GM18517 (cell line): ENCODE measurements around the gene SEMA6B.
"Not testable (repeated sequence)": the region's sequence is repeated elsewhere in the genome, so short reads cannot be mapped to it uniquely, and the experiment has no call there.

Experiments
- ATAC-seq: cut with Tn5 transposase; IDR thresholded peaks from one replicate; pipeline ENCODE4 v1.9.1; 2021; ENCODE audit warnings: mild to moderate bottlenecking, moderate library complexity; ENCODE audit not compliant: unreplicated experiment

SEMA6B gene

DNA sequence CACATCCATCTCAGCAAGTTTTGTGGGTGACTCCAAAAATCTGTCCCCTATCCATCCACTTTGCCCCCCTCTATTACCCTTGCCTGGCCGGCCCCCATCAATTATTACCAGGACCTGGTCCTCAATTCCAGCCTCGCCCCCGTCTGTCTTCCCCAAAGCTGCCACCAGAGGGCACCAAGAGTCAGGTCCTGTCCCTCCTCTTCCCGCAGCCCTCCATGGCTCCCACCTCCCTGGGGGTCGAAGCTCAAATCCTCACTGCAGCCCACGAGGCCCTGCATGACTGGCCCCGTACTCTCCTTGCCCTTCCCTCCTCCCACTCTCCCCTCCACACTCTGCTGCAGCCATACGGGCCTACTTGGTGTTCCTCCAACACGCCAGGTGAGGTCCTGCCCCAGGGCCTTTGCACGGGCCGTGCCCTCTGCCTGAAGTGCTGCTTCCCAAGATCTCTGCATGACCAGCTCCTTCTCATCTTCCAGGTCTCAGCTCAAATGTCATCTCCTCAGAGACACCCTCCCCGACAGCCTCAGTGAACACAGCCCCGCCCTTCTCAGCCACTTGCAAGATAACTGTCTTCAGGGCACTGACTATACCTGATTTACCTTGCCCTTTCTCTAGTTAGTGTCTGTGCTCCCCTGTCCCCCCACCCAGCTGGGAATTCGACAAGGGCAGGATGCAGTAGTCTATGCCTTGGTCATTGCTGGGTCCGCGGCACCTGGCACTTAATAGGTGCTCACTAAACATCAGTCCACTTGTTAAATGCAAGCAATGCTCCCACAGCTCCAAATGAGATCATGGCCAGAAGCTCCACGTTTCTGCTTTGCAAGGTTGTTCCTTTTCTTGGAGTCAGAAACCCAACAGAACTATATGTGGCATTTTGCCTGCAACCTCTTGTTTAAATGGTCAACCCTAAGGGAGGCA is 16.8 kb upstream of the SEMA6B start:
- ATAC-seq = no peak

- ATAC-seq = no peak
Observed at GRCh38 chr19:4575267-4576015, 16.0 kb upstream of the SEMA6B start.

DNA sequence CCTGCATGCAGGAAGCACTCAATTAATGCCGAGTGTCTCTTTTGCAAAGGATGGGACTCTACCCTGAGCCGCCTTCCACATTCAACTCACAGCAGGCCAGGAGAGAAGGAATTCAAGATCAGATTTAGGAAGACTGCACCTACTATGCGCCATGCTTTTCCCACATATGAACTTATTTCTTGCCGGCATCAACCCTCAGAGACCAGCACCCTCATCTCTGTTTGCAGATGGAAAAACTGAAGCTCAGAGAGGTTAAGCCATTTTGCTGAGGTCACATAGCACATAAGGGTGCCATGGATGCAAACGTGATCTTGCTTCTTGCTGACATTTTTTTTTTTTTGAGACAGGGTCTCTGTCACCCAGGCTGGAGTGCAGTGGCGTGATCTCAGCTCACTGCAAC is 14.2 kb upstream of the SEMA6B start:
- ATAC-seq = no peak

DNA sequence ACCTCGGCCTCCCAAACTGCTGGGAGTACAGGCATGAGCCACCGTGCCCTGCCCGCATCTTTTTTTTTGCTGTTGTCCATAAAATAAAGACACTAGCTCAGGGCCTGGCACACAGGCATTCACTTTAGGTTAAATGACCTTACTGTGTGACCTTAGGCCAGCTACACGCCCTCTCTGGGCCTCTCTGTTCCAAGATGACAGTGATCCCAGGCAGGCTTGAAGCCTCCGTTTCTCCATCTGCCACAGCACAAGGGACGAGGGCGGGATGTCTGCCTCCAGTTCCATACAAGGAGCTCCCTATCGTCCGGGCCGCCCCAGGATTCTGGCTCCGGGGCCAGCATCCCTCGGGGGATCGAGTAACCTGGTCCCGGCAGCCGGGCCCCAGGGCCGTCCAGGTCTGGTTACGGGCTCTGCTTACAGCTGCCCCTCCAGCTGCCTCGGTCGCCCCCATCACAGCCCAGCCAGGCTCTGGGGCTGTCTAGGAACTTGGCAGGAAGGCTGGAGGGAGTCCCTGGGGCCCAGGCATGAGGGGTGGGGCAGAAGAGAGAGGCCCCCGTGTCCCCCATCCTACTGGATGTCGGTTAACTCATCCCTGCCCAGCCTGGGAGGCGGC is 11.9 kb upstream of the SEMA6B start:
- no peak for ATAC-seq

GRCh38 chr19:4570916-4571304 is 11.4 kb upstream of the SEMA6B start:
- no peak for ATAC-seq

GRCh38 chr19:4570402-4570801 is 10.9 kb upstream of the SEMA6B start:
- no peak for ATAC-seq

DNA sequence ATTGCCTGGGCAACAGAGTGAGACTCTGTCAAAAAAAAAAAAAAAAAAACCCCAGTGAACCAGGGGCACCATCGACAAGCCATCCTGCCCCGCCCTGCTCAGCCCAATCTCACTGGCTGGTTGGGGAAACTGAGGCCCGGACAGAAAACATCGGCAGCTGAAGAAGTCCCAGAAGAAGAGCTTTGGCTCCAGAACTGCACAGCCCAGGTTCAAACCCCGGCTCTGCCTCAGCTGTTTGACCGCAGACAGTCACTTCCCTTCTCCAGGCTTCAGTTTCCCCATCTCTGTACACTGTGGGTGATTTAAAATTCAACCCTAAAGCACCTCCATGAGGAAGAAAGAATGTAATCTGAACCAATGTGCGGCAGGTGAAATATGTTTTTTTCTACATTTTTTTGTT is 9.4 kb upstream of the SEMA6B start:
- no peak for ATAC-seq

- no peak for ATAC-seq
Observed at GRCh38 chr19:4567584-4568071, 8.1 kb upstream of the SEMA6B start.

- ATAC-seq = no peak
Observed at GRCh38 chr19:4566402-4567051, 7.0 kb upstream of the SEMA6B start.

GRCh38 chr19:4563562-4563961 is 4.1 kb upstream of the SEMA6B start:
- not testable (repeated sequence) for ATAC-seq

DNA sequence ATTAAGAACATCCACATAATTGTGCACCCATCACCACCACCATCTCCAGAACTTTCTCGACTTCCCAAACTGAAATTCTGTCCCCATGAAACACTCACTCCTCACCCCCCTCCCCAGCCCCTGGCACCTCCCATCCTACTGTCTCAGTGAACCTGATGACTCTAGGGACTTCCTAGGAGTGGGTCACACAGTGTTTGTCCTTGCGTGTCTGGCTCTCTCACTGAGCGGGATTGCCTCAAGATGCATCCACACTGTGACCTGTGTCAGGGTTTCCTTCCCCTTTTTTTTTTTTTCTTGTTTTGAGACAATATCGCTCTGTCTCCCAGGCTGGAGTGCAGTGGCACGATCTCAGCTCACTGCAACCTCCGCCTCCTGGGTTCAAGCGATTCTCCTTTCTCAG is 2.6 kb upstream of the SEMA6B start:
- not testable (repeated sequence) for ATAC-seq

DNA sequence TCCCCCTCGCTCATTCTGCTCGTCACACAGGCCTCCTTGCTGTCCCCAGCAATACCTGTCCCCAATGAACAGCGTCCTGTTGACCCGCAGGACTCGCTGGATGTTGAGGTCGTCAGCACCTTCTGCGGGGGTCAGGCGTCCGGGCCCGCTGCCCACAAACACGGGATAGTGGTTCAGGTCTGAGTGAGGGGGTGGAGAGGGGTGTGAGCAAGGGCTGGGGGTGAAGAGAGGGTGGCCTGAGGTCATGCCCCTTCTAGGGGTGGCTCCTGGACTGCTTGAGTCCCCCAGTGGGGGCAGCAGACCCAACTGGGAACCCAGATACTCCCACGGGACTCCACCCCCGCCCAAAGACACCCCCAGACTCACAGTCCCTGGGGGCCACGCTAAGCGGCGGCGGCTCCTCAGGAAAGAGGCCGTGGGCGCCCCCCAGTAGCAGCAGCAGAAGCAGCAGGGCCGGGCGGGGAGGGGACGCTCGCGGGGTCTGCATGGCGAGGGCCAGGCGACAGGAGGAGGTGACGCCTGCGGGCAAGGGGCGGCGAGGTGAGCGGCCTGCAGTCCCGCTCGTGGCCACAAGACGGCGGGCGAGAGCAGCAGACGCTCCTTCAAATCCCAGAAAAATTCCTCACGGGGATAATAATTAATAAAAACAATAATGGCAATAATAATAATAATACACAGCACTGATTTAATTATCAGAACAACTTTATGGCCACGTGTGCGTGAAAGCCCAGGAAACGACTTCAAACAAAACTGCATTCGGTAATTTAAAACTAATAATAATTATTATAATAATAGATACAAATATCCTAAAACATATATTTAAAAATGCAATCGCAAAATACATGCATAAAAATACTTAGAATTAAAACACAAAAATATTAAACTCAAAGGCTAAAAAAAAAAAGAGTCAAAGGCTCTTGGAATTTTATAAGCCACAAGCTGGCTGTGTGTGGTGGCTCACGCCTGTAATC is 1.2 kb downstream of the SEMA6B start:
- no peak for ATAC-seq

DNA sequence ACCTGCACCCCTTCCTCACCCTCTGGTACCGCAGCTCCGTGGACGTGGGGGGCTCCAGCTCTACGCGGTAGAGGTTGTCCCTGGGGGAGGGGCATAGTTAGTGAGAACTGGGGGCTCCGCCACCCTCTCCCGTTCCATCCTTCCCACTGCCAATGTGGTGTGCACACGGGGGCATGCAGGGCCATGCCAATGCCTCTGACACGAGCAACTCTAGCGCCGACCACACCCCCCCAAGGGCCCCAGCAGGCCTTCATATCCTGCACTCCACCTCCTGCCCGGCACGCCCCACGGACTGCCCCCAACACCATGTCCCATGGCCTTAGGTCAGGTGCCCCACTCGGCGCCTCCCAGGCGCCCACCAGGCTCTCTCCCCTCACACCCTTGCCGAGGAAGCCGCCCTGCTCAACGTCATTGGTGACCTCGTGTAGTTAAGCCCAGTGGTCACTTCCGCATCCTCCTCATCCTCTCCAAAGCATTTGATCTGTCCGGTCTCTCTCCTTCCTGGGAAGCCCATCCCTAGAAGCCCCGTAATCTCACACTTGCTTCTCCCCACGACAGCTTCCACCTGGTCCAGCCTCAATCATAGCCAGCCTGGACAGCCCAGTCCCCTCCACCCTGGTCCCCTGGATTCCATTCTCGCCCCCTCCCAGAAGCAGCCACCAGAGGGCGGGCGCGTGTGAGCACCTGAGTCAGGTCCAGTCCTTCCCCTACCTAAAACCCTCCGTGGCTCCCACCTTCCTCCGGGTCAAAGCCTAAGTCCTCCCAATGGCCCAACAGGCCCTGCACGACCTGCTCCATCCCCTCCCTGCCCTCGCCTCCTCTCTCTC is 2.1 kb downstream of the SEMA6B start:
- no peak for ATAC-seq

DNA sequence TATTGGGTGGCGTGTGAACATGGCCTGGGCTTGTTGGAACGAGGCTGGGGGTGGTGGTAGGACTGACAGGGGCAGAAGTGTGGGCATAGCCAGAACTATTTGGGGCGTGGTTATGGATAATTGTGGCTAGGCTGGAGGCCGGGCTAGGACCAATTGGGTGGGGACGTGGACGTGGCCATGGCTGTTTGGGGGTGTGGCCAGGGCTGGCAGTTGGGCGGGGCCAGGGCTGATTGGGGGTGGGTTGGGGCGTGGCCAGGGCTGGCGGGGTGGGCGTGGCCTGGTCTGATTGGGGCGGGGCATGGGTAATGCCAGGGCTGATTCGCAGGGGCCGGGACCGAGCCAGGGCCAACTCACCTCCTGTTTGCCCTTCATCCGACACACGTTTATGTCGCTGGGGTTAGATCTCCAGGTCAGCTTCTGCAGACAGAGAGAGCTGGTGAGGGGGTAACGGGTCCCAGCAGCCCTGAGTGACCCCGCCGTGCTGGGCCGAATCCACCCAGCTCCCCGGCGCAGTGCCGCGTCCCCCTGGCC is 2.8 kb downstream of the SEMA6B start:
- ATAC-seq = no peak

DNA sequence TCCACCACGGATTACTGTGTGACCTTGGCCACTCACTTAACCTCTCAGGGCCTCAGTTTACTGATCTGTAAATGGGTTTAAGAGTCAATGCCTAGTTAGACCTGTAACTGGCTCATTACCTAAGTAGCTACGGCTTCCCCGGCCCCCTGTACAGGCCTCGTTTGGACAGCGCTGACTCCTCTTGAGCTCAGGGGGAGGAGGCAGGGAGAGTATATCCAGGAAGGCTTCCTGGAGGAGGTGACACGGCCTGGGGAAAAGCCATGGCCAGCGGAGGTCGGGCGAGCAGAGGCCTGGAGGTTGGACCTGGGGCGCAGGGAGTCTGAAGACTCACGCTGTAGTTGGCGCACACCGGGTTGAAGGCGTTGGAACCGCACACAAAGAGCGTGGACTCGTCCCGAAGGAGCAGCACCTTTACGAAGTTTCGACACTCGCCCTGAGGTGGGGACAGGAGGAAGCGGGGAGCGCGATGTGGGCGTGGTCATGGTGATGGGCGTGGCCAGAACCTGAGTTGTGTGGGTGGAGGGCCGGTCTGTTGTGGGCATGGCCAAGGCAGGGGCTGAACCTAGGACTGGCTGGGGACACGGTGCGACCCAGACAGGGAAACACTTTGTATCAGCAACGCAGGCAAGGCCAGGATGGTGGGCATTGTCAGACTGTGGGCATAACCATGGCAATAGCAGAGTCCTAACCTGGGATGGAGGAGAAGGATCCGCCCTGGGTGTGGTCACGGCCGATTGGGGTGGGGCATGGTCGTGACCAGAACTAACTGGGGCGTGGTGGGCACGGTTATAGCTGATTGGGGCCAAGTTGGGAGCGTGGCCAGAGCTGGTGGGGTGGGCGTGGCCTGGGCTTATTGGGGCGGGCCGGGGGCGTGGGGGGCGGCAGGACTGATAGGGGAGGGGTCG is 3.6 kb downstream of the SEMA6B start:
- ATAC-seq = no peak

GRCh38 chr19:4554717-4555116 is 4.8 kb downstream of the SEMA6B start:
- ATAC-seq = no peak

- ATAC-seq = no peak
Observed at GRCh38 chr19:4553775-4554174, 5.7 kb downstream of the SEMA6B start.
